GM12875 (cell line): ENCODE measurements around the gene ELK3.

Experiments
- H3K4me3 ChIP-seq: one replicate; pipeline ENCODE4 v1.5.1; 2011; ENCODE audit warnings: low read depth, low read length, control low read depth
- CTCF ChIP-seq: IDR thresholded peaks from 2 replicates; pipeline ENCODE4 v1.5.1; 2011; ENCODE audit warnings: low read depth, mild to moderate bottlenecking, control low read depth, inconsistent platforms, low read length, moderate library complexity, borderline replicate concordance; ENCODE audit not compliant: insufficient read depth

Gene ELK3

GRCh38 chr12:96212456-96213375, 18.5 kb downstream of the ELK3 start:
- no peak for TF ChIP-seq CTCF
- no peak overlapping the region for H3K4me3 ChIP-seq

- TF ChIP-seq CTCF, result no peak
- no peak overlapping the region for H3K4me3 ChIP-seq
These were observed 19.7 kb downstream of the ELK3 start for GRCh38 chr12:96213869-96214268.

- no peak overlapping the region for H3K4me3 ChIP-seq
- TF ChIP-seq CTCF, result no peak
These were observed 21.7 kb downstream of the ELK3 start for GRCh38 chr12:96215919-96216273.

- H3K4me3 ChIP-seq, result no peak overlapping the region
- no peak for TF ChIP-seq CTCF
These were observed 25.0 kb downstream of the ELK3 start for GRCh38 chr12:96218989-96219678.

- H3K4me3 ChIP-seq, result no peak overlapping the region
- TF ChIP-seq CTCF, result no peak
These were observed 25.6 kb downstream of the ELK3 start for GRCh38 chr12:96219700-96220206.

- no peak for TF ChIP-seq CTCF
- H3K4me3 ChIP-seq, result no peak overlapping the region
These were observed 26.7 kb downstream of the ELK3 start for GRCh38 chr12:96220902-96221301.
